Cardiac muscle cell (in vitro differentiated cells and primary cell): Measurements from ENCODE around the gene HOXD13. TPM values are rescaled to one million over a fixed set of nuclear protein-coding genes. Genes with fewer than 3 reads are reported as not detected.

Experiments used
- DNase-seq, 2 donors: peaks; one replicate each; pipeline versions ENCODE4 v3.0.0 to v3.0.0-alpha.2; 2010 to 2017; ENCODE audit warnings: low read depth in 1 of 2, low spot score in 1 of 2
- H3K27ac ChIP-seq: fragments of 200-600 bp; sonication (generic); 2 replicates; pipeline ENCODE4 v1.5.1; 2016
- H3K27me3 ChIP-seq: fragments of 200-600 bp; sonication (generic); 2 replicates; pipeline ENCODE4 v1.6.0; 2016; ENCODE audit warnings: control low read depth
- H3K36me3 ChIP-seq: fragments of 200-600 bp; sonication (generic); 2 replicates; pipeline ENCODE4 v1.5.1; 2016; ENCODE audit warnings: control low read depth
- H3K4me1 ChIP-seq: fragments of 200-600 bp; sonication (generic); 2 replicates; pipeline ENCODE4 v1.8.1; 2017; ENCODE audit warnings: low read depth, mild to moderate bottlenecking, mixed run types
- H3K4me3 ChIP-seq: fragments of 200-600 bp; sonication (generic); 2 replicates; pipeline ENCODE4 v1.5.1; 2016; ENCODE audit warnings: mild to moderate bottlenecking
- H3K9me3 ChIP-seq: fragments of 200-600 bp; sonication (generic); 2 replicates; pipeline ENCODE4 v1.5.1; 2017; ENCODE audit warnings: low read depth, mild to moderate bottlenecking, control low read depth
- polyA plus RNA-seq: library from polyadenylated mRNA; unstranded; fragments of >200 nt; fragmentation: Nextera tagmentation; extraction: Ambion mirVana; gene quantifications from 2 replicates; pipeline ENCODE4 v1.2.1, GENCODE V29; 2016
- total RNA-seq: library from RNA; depleted of rRNA; stranded (reverse); fragments of >200 nt; gene quantifications from 2 replicates; pipeline ENCODE4 v1.2.3, GENCODE V29; 2016
- TF ChIP-seq, protein P1 (sequence below): IDR thresholded peaks from 2 replicates; pipeline ENCODE4 v1.5.1; 2012; ENCODE audit warnings: low read depth, mild to moderate bottlenecking, low read length

Gene HOXD13
- total and polyA plus RNA-seq, 2 experiments from 2014 or later = not detected

DNA sequence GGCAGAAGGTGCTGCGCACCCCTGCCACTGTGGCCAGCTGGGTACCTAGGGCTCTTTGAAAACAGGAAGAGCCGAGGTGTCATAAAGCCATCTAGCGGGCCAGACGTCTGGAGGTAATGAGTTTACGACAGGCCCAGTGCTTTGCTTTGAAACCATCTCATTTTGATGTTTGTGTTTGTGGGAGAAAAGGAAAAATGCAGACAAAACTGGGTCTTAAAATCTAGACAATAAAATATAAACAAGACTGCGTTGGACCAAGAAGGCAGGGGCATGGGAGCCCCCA lies 33.2 kb downstream of the HOXD13 start:
- DNase-seq = no peak
- H3K4me3 ChIP-seq = no peak overlapping the region
- H3K27ac ChIP-seq = no peak overlapping the region
- no peaks in the 10 kb centered on the region for H3K9me3 ChIP-seq
- H3K27me3 ChIP-seq = peaks cover 100% of the 10 kb centered on the region
- no peaks in the 10 kb centered on the region for H3K4me1 ChIP-seq
- TF ChIP-seq, protein P1, sequence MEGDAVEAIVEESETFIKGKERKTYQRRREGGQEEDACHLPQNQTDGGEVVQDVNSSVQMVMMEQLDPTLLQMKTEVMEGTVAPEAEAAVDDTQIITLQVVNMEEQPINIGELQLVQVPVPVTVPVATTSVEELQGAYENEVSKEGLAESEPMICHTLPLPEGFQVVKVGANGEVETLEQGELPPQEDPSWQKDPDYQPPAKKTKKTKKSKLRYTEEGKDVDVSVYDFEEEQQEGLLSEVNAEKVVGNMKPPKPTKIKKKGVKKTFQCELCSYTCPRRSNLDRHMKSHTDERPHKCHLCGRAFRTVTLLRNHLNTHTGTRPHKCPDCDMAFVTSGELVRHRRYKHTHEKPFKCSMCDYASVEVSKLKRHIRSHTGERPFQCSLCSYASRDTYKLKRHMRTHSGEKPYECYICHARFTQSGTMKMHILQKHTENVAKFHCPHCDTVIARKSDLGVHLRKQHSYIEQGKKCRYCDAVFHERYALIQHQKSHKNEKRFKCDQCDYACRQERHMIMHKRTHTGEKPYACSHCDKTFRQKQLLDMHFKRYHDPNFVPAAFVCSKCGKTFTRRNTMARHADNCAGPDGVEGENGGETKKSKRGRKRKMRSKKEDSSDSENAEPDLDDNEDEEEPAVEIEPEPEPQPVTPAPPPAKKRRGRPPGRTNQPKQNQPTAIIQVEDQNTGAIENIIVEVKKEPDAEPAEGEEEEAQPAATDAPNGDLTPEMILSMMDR = no peak
- no peaks in the 10 kb centered on the region for H3K36me3 ChIP-seq

DNA sequence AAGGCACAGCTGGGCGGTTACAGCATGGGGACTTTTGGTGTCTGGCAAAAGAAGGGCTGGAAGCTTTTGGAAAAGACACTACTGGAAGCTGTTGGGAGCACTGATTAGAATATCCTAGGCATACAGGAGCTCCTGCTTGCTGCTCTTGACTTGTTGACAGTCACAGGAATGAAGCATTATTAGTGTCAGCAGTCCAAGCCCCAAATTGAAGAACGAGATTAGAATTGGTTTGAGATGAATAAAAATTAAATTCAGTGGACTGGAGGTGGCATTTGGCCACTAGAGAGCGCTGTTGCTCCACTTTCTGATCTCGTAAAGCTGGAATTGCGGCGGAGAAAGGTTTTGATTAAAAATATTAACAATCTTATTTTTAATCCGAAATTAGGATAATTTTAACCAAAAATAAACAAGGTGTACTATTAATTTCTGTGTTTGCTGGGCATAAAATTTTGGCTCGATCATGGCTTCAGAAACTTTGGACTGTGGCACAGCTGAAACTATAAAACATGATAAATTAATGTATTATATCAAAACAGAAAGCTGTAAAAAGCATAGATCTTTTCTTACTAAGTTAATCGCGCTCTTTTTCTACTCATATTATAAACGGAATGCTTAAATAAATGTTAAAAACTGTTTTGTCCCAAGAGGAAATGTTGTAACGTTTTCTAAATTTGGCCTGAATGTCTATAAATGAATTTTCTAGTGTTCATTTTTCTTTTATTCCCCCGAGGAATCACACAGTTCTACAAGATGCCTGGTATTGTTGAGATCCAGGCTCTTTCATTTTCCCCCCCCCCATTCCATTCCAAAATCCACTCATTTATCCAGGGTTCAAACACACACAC lies 34.6 kb downstream of the HOXD13 start:
- TF ChIP-seq, protein P1 = peak; percentile 70
- DNase-seq = peak; percentile 72 to 82
- no peak overlapping the region for H3K4me3 ChIP-seq

DNA sequence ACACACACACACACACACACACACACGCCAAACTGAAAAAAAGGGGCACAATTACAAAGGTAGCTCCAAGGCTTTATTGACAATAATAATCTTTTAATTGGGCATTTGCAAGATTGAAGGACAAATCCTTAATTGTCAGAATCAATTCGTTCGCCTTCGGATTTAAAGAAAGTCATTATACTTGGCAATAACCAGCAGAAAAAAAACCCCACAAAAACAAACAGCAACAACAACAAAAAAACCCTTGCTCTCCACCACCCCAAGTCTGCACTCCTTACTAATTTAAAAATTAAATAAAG lies 35.2 kb downstream of the HOXD13 start:
- TF ChIP-seq, protein P1 = no peak
- Histone ChIP-seq H3K4me1 (no peaks in the 10 kb centered on the region), H3K27me3 (peaks cover 100% of the 10 kb centered on the region), H3K9me3 (no peaks in the 10 kb centered on the region), H3K27ac (no peak overlapping the region), H3K36me3 (no peaks in the 10 kb centered on the region), H3K4me3 (no peak overlapping the region)
- DNase-seq = no peak

More for the DNA sequence above, 34.6 kb downstream of the HOXD13 start:
- Histone ChIP-seq H3K4me1 (no peaks in the 10 kb centered on the region), H3K9me3 (no peaks in the 10 kb centered on the region), H3K27me3 (peaks cover 100% of the 10 kb centered on the region), H3K27ac (no peak overlapping the region), H3K36me3 (no peaks in the 10 kb centered on the region)

DNA sequence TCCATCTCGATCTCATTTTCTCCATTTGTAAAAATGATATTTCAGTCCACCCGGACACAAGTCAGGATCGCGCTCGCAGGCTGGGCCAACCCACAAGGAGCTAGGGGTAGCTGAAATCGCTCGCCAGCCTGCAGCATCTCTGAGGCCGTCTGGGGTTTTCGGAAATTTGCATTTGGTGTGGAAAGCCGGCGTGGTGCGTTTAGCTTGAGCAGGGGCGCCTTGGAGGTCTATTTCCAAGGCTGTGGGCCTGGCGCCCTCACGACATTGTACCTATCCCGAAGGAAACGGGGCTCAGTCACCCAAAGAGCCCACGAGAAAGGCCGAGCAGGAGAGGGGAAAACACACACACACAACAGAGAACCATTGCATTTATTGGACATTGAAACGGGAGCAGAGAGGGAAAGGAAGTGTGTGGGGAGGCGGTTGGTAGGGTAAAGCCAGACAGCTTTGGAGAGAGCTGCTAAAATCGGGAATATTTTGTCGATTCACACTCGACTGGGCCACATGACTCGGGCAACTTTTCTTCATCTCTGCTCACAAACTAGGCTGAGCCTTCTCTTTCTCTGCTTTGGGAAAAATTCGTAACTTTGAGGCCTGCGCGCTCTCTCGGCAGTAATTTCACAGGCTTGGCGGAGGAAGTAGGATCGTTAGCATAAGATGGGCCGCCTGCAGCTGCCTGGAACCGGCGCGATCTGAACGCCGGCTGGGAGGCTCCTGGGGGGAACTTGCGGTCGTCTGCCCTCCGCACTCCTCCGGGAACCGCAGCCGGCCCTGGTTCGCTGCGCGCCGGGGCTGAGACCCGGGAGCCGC lies 35.9 kb downstream of the HOXD13 start:
- Histone ChIP-seq H3K36me3 (no peaks in the 10 kb centered on the region), H3K9me3 (no peaks in the 10 kb centered on the region), H3K27me3 (peaks cover 100% of the 10 kb centered on the region), H3K27ac (no peak overlapping the region), H3K4me3 (no peak overlapping the region), H3K4me1 (no peaks in the 10 kb centered on the region)
- no peak for DNase-seq
- TF ChIP-seq, protein P1 = no peak

DNA sequence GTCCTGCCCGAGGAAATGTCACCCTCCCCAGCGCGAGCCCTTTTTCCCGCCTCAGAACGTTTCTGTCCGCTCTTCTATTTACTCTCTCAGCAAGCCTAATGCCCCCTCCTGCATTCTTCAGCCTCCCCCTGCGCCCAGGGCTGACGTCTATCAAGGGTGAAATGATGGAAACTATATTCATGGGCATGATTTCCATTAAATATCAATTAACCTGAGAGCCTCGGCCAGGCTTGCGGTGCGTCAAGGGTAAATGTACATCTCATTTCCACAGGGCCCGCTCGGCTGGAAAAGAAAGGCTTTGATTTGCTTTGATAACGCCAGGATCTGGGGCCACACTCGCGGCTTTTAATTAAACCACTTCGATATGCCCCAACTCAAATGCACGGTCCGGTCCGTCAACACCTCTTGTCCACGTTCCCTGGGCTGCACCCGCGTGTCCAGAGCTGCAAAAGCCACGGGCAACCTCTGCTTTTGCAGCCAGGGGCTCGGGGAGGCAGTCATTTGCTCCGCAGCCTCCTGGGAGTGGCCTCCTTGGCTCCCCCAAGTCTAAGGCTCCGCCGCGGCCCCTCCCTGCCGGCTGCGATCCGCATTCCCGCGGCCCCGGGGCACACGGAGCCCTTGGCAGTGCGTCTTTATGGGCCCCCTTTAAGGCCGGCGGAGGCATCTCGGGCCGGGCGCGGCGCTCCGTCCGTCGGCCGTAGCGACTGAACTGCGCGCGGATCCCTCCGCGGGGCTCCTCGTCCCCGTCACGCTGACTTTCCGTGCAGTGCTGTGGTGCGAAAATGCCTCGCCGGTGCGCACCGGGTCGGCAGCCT lies 36.7 kb downstream of the HOXD13 start, which contains the start of gene HOXD8:
Gene HOXD8, plus strand, starts transcription at position 724 of the 815 bp plus-strand sequence. CDS start 662 bp downstream, outside the sequence.
- peak; percentile 52 to 57 for DNase-seq
- H3K36me3 ChIP-seq = no peaks in the 10 kb centered on the region
- TF ChIP-seq, protein P1 = no peak
- no peak within 1 kb of the TSS for H3K27ac ChIP-seq
- peak within 1 kb of the TSS; percentile 35 for H3K4me3 ChIP-seq
- H3K4me1 ChIP-seq = no peaks in the 10 kb centered on the region
- peaks cover 100% of the 10 kb centered on the region for H3K27me3 ChIP-seq
- H3K9me3 ChIP-seq = no peaks in the 10 kb centered on the region
